Stimulated activated CD4-positive, alpha-beta T cell treated with anti-CD3 and anti-CD28 coated beads, Interleukin-12 subunit alpha, Interleukin-12 subunit beta, amount 100 ng/mL, for 48 hours (primary cell): Measurements from ENCODE around the gene ETFA.

Source experiments
- DNase-seq, 3 donors: peaks; one replicate each; pipeline ENCODE4 v3.0.0-alpha.2; 2020; ENCODE audit warnings: low read depth in 2 of 3, low spot score in 1 of 3

ETFA gene

GRCh38 chr15:76176487-76177085 is 134.7 kb downstream of the ETFA start:
- no peak for DNase-seq

- no peak for DNase-seq
Observed at GRCh38 chr15:76176059-76176458, 135.2 kb downstream of the ETFA start.

- DNase-seq = no peak
Observed at GRCh38 chr15:76175442-76175841, 135.8 kb downstream of the ETFA start.

GRCh38 chr15:76174654-76175053 is 136.6 kb downstream of the ETFA start:
- DNase-seq = no peak

- DNase-seq = no peak
Observed at GRCh38 chr15:76173317-76173834, 137.9 kb downstream of the ETFA start.

- DNase-seq = no peak
Observed at GRCh38 chr15:76172782-76173181, 138.5 kb downstream of the ETFA start.

GRCh38 chr15:76169911-76170800 is 141.1 kb downstream of the ETFA start:
- no peak for DNase-seq

- DNase-seq = no peak
Observed at GRCh38 chr15:76169018-76169417, 142.3 kb downstream of the ETFA start.

GRCh38 chr15:76168237-76168984 is 142.9 kb downstream of the ETFA start:
- DNase-seq = no peak

- DNase-seq = no peak
Observed at GRCh38 chr15:76165951-76166350, 145.3 kb downstream of the ETFA start.
